K562 (cell line): ENCODE data around the gene SEBOX. TPM values are rescaled to one million over a fixed set of nuclear protein-coding genes. Genes with fewer than 3 reads are reported as not detected.
A peak's percentile ranks its signal among the peaks of the same experiment; 100 is the strongest.

Source experiments
- ATAC-seq: fragments of 200-7000 bp; cut with Tn5 transposase; 3 replicates; pipeline ENCODE4 v1.9.1; 2020; ENCODE audit warnings: moderate library complexity
- BruUV-seq: library from RNA; stranded (reverse); fragments of 400-500 nt; replicated peaks from 2 replicates; lab custom pipeline; 2021; lab: Mats Ljungman, UMichigan
- CTCF ChIA-PET: fragments of 300-600 bp; formaldehyde crosslinking; extraction: SDS; loops from one replicate; lab custom pipeline; 2021; ENCODE audit warnings: low intra/inter-chr PET ratio; lab: Yijun Ruan, JAX
- POLR2A ChIA-PET: fragments of 300-600, 350-650 bp; sonication (Branson Sonifier 250); formaldehyde crosslinking; extraction: SDS; loops from one replicate; lab custom pipeline; 2021; ENCODE audit warnings: antibody characterized with exemption, inconsistent platforms; lab: Yijun Ruan, JAX
- DNase-seq, 4 experiments: peaks; one replicate each; pipeline versions ENCODE4 v3.0.0 to v3.0.0-alpha.2; 2011 to 2018; ENCODE audit warnings: low spot score in 3 of 4, mixed read lengths in 3 of 4; ENCODE audit errors: extremely low read depth in 1 of 4
- FAIRE-seq: peaks from 2 replicates; lab custom pipeline; 2011; peaks lifted over from hg19 to GRCh38; lab: Jason Lieb, UNC
- H2AFZ ChIP-seq: 2 replicates; pipeline ENCODE4 v1.6.0; 2011; ENCODE audit warnings: low read depth, low read length, control low read depth, inconsistent platforms
- H3K27ac ChIP-seq: fragments of 200-600 bp; 3 replicates; pipeline ENCODE4 v1.8.0; 2011; ENCODE audit warnings: low read depth, mild to moderate bottlenecking, control low read depth, inconsistent platforms, low read length, moderate library complexity, mixed read lengths; ENCODE audit errors: extremely low read depth
- H3K27me3 ChIP-seq, 2 experiments: fragments of 300-600 bp in 1 of 2; 2 replicates in 1 of 2; 3 replicates in 1 of 2; pipeline versions ENCODE4 v1.6.0 to v1.8.0; 2011; ENCODE audit warnings: inconsistent platforms in 2 of 2, low read length in 2 of 2, mild to moderate bottlenecking in 1 of 2, mixed read lengths in 1 of 2, moderate library complexity in 1 of 2; ENCODE audit not compliant: control insufficient read depth in 2 of 2, insufficient read depth in 2 of 2
- H3K36me3 ChIP-seq: fragments of 300-600 bp; 3 replicates; pipeline ENCODE4 v1.8.0; 2011; ENCODE audit warnings: mild to moderate bottlenecking, low read length, inconsistent platforms; ENCODE audit not compliant: control insufficient read depth, insufficient read depth
- H3K4me1 ChIP-seq, 2 experiments: fragments of 200-600 bp in 1 of 2; replicated peaks in 1 of 2; 2 replicates in 1 of 2; 3 replicates in 1 of 2; pipeline versions ENCODE4 v1.5.1 to v1.8.0; 2011; ENCODE audit warnings: inconsistent platforms in 2 of 2, low read length in 2 of 2, mild to moderate bottlenecking in 1 of 2, mixed read lengths in 1 of 2, moderate library complexity in 1 of 2; ENCODE audit not compliant: control insufficient read depth in 2 of 2, insufficient read depth in 2 of 2
- H3K4me2 ChIP-seq: 2 replicates; pipeline ENCODE4 v1.6.1; 2011; ENCODE audit warnings: low read length, control low read depth, inconsistent platforms, mixed read lengths; ENCODE audit not compliant: insufficient read depth
- H3K4me3 ChIP-seq: fragments of 200-600 bp; sonication (generic), shearing (Covaris generic); 2 replicates; pipeline ENCODE4 v1.5.1; 2016; ENCODE audit warnings: control low read depth, inconsistent platforms
- H3K79me2 ChIP-seq: fragments of 200-600 bp; 3 replicates; pipeline ENCODE4 v1.8.0; 2011; ENCODE audit warnings: low read length, inconsistent platforms; ENCODE audit not compliant: control insufficient read depth, insufficient read depth
- H3K9ac ChIP-seq, 2 experiments: 2 replicates each; pipeline versions ENCODE4 v1.6.0 to v1.6.1; 2011; ENCODE audit warnings: low read depth in 2 of 2, low read length in 2 of 2, control low read depth in 1 of 2, inconsistent platforms in 1 of 2, mild to moderate bottlenecking in 1 of 2, mixed read lengths in 1 of 2; ENCODE audit not compliant: insufficient read depth in 1 of 2
- H3K9me1 ChIP-seq: one replicate; pipeline ENCODE4 v1.6.0; 2011; ENCODE audit warnings: inconsistent platforms, mild to moderate bottlenecking, low read length, moderate library complexity; ENCODE audit not compliant: control insufficient read depth, insufficient read depth
- H3K9me3 ChIP-seq: replicated peaks from 2 replicates; pipeline ENCODE4 v1.5.1; 2011; ENCODE audit warnings: low read depth, low read length, inconsistent platforms; ENCODE audit not compliant: control insufficient read depth, insufficient read depth
- H4K20me1 ChIP-seq: replicated peaks from 2 replicates; pipeline ENCODE4 v1.6.1; 2011; ENCODE audit warnings: low read length, inconsistent platforms, mixed read lengths; ENCODE audit not compliant: control insufficient read depth, insufficient read depth
- EHMT2 ChIP-seq: fragments of 450-650 bp; IDR thresholded peaks from 2 replicates; pipeline ENCODE4 v1.6.1; 2018; ENCODE audit warnings: antibody characterized with exemption
- PHB2 ChIP-seq: fragments of 450-650 bp; IDR thresholded peaks from 2 replicates; pipeline ENCODE4 v1.6.1; 2017; ENCODE audit warnings: low read depth
- TCF7 ChIP-seq: sonication (generic); IDR thresholded peaks from 2 replicates; pipeline ENCODE4 v1.6.1; 2016; ENCODE audit warnings: antibody characterized with exemption, borderline replicate concordance
- TOE1 ChIP-seq, 2 experiments: fragments of 450-650 bp in 1 of 2; sonication (generic) in 1 of 2; formaldehyde crosslinking in 1 of 2; IDR thresholded peaks; 2 replicates each; pipeline versions ENCODE4 v1.7.1 to v1.8.0; 2016 to 2022; ENCODE audit warnings: borderline replicate concordance in 2 of 2, mild to moderate bottlenecking in 2 of 2, antibody characterized with exemption in 1 of 2, inconsistent platforms in 1 of 2, low read depth in 1 of 2, missing genetic modification reagents in 1 of 2, moderate library complexity in 1 of 2
- ZBTB8A ChIP-seq: fragments of 450-650 bp; IDR thresholded peaks from 2 replicates; pipeline ENCODE4 v1.6.1; 2018; ENCODE audit warnings: mild to moderate bottlenecking, moderate library complexity; ENCODE audit not compliant: partially characterized antibody
- WGBS: fragments of 100-300 bp; shearing (Covaris generic); methylation state at CpG from one replicate; pipeline ENCODE4 v1.1.6; 2016; ENCODE audit warnings: low coverage, mixed read lengths; ENCODE audit not compliant: insufficient coverage; ENCODE audit errors: missing lambda C conversion rate; 5-methylcytosine and 5-hydroxymethylcytosine counted together
- in situ Hi-C: fragments of 300-500 bp; cut with MboI; formaldehyde crosslinking; loops from 4 replicates; pipeline ENCODE4 v1.15.0; 2018; ENCODE audit warnings: inconsistent platforms, mixed read lengths
- intact Hi-C: fragments of 100-400 bp; cut with micrococcal nuclease; formaldehyde crosslinking; loops from 2 replicates; pipeline ENCODE4 v1.14.2; 2022
- polyA plus RNA-seq, 8 experiments: library from polyadenylated mRNA; depleted of rRNA in 4 of 8; stranded (reverse) in 5 of 8; unstranded in 3 of 8; fragments of >200 nt; fragmentation: Nextera tagmentation in 2 of 8; fragmentation: Illumina TruSeq in 1 of 8; extraction: Ambion mirVana in 2 of 8; extraction: Trizol in 1 of 8; gene quantifications; 2 replicates each; pipeline versions ENCODE4 v1.2.1 to v1.2.3, GENCODE V29; 2011 to 2014; ENCODE audit warnings: inconsistent platforms in 1 of 8, missing spikeins in 1 of 8
- total RNA-seq, 7 experiments: library from RNA; depleted of rRNA in 6 of 7; stranded (reverse); fragments of >200 nt in 6 of 7; fragmentation: Illumina TruSeq in 2 of 7; extraction: Trizol in 2 of 7; gene quantifications; 2 replicates each; pipeline versions ENCODE4 v1.2.1 to v1.2.3, GENCODE V29; 2011 to 2021; ENCODE audit warnings: low replicate concordance in 1 of 7
- TF ChIP-seq, protein P1 (sequence below): sonication (generic); formaldehyde crosslinking; IDR thresholded peaks from 2 replicates; pipeline ENCODE4 v1.8.0; 2022; ENCODE audit warnings: missing genetic modification reagents, mild to moderate bottlenecking, borderline replicate concordance
- TF ChIP-seq, protein P2 (sequence below): sonication (generic); formaldehyde crosslinking; IDR thresholded peaks from 2 replicates; pipeline ENCODE4 v1.9.0; 2022; ENCODE audit warnings: mild to moderate bottlenecking, missing genetic modification reagents
- TF ChIP-seq, protein P3 (sequence below): sonication (generic); formaldehyde crosslinking; IDR thresholded peaks from 2 replicates; pipeline ENCODE4 v1.8.1; 2022; ENCODE audit warnings: missing genetic modification reagents

SEBOX gene
- total and polyA plus RNA-seq, 9 of the 15 experiments (the other 6 are each of a cell fraction or from before 2014, with no cell fraction given) = not detected

DNA sequence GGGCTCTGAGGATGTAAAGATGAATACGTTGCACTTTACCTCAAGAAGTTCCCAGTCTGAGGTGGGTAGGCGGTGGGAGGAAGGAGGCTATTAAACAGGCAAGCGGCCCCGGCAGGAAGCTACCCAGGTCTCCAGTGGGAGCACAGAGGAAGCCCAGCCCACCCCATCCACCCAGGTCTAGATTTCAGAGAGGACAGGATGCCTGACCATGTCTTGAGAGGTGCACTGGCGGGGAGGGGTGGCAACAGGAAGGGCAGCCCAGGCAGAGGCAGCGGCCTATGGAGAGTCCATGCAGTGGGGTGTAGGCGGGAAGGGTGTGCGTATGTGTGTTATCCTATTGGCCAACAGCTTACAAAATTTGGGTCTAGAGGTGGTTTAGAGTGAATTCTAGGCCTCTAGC, 20.4 kb upstream of the SEBOX start:
- no TSS peak for BruUV-seq
- Histone ChIP-seq H3K79me2 (no peaks in the 10 kb centered on the region), H3K36me3 (no peaks in the 10 kb centered on the region), H3K4me2 (no peak overlapping the region), H2AFZ (no peak overlapping the region), H3K4me1 (peaks cover 6 to 26% of the 10 kb centered on the region in 2 experiments; a peak in 4 of 5 replicates), H3K4me3 (no peak overlapping the region), H3K27me3 (peaks cover 11 to 44% of the 10 kb centered on the region in 2 experiments; a peak in 3 of 5 replicates), H3K9me3 (no peaks in the 10 kb centered on the region), H3K27ac (no peak overlapping the region), H3K9ac (peak overlapping the region in 1 of 2 experiments; percentile 40; a peak in 1 of 4 replicates), H4K20me1 (no peaks in the 10 kb centered on the region), H3K9me1 (no peaks in the 10 kb centered on the region)
- no peak for FAIRE-seq
- ChIA-PET POLR2A (interaction anchor here (0.6 kb wide), 1 partner anchor 9 kb away, joined by 5 read pairs; no protein-coding TSS in a partner anchor), CTCF (no interaction called here)
- ATAC-seq = no peak
- intact Hi-C loops = no loop called here
- DNase-seq = no peak
- in situ Hi-C loops = no loop called here
- no peak for TF ChIP-seq PHB2
- TF ChIP-seq, protein P1, sequence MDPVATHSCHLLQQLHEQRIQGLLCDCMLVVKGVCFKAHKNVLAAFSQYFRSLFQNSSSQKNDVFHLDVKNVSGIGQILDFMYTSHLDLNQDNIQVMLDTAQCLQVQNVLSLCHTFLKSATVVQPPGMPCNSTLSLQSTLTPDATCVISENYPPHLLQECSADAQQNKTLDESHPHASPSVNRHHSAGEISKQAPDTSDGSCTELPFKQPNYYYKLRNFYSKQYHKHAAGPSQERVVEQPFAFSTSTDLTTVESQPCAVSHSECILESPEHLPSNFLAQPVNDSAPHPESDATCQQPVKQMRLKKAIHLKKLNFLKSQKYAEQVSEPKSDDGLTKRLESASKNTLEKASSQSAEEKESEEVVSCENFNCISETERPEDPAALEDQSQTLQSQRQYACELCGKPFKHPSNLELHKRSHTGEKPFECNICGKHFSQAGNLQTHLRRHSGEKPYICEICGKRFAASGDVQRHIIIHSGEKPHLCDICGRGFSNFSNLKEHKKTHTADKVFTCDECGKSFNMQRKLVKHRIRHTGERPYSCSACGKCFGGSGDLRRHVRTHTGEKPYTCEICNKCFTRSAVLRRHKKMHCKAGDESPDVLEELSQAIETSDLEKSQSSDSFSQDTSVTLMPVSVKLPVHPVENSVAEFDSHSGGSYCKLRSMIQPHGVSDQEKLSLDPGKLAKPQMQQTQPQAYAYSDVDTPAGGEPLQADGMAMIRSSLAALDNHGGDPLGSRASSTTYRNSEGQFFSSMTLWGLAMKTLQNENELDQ (CRISPR knock-in tag) = no peak
- no peak for TF ChIP-seq ZBTB8A
- no peak for TF ChIP-seq TOE1 (IDR thresholded peaks at IDR 0.05; ENCODE audit: borderline replicate concordance)
- TF ChIP-seq TOE1 (CRISPR knock-in tag; IDR thresholded peaks at IDR 0.05; ENCODE audit: borderline replicate concordance, low read depth) = no peak
- TF ChIP-seq TCF7 = no peak
- no peak for TF ChIP-seq EHMT2
- TF ChIP-seq, protein P2, sequence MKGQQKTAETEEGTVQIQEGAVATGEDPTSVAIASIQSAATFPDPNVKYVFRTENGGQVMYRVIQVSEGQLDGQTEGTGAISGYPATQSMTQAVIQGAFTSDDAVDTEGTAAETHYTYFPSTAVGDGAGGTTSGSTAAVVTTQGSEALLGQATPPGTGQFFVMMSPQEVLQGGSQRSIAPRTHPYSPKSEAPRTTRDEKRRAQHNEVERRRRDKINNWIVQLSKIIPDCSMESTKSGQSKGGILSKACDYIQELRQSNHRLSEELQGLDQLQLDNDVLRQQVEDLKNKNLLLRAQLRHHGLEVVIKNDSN = no peak
- TF ChIP-seq, protein P3, sequence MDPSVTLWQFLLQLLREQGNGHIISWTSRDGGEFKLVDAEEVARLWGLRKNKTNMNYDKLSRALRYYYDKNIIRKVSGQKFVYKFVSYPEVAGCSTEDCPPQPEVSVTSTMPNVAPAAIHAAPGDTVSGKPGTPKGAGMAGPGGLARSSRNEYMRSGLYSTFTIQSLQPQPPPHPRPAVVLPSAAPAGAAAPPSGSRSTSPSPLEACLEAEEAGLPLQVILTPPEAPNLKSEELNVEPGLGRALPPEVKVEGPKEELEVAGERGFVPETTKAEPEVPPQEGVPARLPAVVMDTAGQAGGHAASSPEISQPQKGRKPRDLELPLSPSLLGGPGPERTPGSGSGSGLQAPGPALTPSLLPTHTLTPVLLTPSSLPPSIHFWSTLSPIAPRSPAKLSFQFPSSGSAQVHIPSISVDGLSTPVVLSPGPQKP (CRISPR knock-in tag) = no peak
- 63% methylated on average over 8 of the region's 8 CpGs for WGBS
